ENCODE measurements around the gene PHAX.
"Not testable (repeated sequence)": the region's sequence is repeated elsewhere in the genome, so short reads cannot be mapped to it uniquely, and the experiment has no call there.

The PHAX gene

DNA sequence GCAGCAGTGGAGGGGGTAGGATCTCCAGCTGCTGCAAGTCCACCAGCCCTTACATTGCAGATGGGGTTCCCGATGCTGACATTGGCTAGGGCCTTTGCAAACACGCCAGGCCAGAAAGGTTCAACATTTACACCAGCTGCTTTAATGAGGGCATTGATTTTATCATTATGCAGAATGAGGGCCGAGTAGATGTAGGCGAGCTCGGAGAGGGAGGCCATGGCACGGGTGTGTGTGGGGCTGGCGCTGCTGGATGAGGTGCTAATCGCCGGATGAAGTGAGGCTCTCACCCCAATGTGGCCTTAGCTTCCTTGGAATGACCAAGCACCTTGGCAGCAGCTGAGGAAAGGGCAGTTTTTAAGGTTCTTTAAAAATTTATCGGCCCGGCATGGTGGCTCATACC lies 27.4 kb downstream of the PHAX start:
- Histone ChIP-seq H3K9me3 (ENCODE audit: control insufficient read depth, insufficient read depth, low read length) (no peaks in the 10 kb centered on the region), H3K9ac (ENCODE audit: low read depth, low read length) (no peak overlapping the region), H3K36me3 (ENCODE audit: insufficient read depth, low read length) (peaks cover 8% of the 10 kb centered on the region), H3K4me1 (ENCODE audit: insufficient read depth, low read length) (no peaks in the 10 kb centered on the region)

DNA sequence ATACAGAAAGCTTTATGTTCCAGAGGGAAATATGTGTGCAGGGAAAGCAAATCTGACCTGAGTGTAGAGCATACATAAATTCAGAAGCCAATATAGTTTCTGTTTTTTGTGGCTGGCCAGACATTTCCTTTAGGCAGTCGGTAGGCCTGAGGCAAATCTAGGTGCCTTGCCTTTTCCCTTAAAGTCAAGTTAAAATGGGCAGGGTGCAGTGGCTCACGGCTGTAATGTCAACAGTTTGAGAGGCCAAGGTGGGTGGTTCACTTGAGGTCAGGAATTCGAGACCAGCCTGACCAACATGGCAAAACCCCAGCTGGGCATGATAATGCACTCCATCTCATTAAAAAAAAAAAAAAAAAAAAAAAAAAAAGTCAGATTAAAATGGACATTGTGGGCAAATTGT lies 31.2 kb downstream of the PHAX start:
- H3K4me1 ChIP-seq (ENCODE audit: insufficient read depth, low read length): no peaks in the 10 kb centered on the region
- no peaks in the 10 kb centered on the region for H3K36me3 ChIP-seq (ENCODE audit: insufficient read depth, low read length)
- H3K9me3 ChIP-seq (ENCODE audit: control insufficient read depth, insufficient read depth, low read length): no peaks in the 10 kb centered on the region
- H3K9ac ChIP-seq (ENCODE audit: low read depth, low read length): no peak overlapping the region

DNA sequence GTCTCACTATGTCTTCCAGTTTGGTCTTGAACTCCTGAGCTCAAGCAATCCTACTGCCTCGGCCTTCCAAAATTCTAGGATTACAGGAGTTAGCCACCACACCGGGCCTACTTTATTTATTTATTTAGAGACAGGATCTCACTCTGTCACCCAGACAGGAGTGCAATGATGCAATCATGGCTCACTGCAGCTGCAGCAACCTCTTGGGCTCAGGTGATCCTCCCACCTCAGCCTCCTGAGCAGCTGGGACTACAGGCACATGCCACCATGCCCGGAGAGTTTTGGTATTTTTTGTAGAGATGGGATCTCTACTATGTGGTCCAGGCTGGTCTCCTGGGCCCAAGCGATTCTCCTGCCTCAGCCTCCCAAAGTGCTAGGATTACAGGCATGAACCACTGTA lies 32.8 kb downstream of the PHAX start:
- no peak overlapping the region for H3K9ac ChIP-seq (ENCODE audit: low read depth, low read length)
- no peaks in the 10 kb centered on the region for H3K36me3 ChIP-seq (ENCODE audit: insufficient read depth, low read length)
- no peaks in the 10 kb centered on the region for H3K9me3 ChIP-seq (ENCODE audit: control insufficient read depth, insufficient read depth, low read length)
- no peaks in the 10 kb centered on the region for H3K4me1 ChIP-seq (ENCODE audit: insufficient read depth, low read length)

DNA sequence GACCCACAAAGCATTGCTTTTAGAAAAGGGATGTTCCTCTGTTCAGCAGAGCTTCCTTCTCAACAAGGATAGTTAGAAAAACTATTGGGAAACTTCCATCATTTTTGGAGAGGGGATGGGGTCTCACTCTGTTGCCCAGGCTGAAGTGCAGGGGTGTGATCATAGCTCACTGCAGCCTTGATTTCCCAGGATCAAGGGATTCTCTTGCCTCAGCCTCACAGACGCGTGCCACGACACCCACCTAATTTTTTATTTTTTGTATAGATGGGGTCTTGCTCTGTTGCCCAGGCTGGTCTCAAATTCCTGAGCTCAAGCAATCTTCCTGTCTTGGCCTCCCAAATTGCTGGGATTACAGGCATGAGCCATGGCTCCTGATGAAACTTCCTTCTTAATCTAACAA lies 34.8 kb downstream of the PHAX start:
- no peak overlapping the region for H3K9ac ChIP-seq (ENCODE audit: low read depth, low read length)
- H3K36me3 ChIP-seq (ENCODE audit: insufficient read depth, low read length): no peaks in the 10 kb centered on the region
- no peaks in the 10 kb centered on the region for H3K9me3 ChIP-seq (ENCODE audit: control insufficient read depth, insufficient read depth, low read length)
- H3K4me1 ChIP-seq (ENCODE audit: insufficient read depth, low read length): no peaks in the 10 kb centered on the region

DNA sequence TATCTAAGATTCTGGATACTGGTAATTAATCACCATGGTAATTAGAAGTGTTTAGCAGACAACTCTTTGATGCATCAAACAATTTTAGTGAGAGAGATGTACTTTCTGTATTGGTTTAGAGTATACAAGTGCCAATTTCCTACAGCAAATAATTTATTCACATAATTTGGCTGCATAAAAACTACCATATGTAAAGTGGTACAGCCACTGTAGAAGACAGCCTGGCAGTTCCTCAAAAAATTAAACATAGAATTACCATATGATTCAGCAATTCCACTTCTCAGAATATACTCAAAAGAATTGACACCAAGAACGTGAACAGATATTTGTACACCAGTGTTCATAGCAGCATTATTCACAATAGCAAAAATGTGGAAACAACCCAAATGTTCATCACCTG lies 36.2 kb downstream of the PHAX start:
- Histone ChIP-seq H3K36me3 (ENCODE audit: insufficient read depth, low read length) (no peaks in the 10 kb centered on the region), H3K9ac (ENCODE audit: low read depth, low read length) (no peak overlapping the region), H3K9me3 (ENCODE audit: control insufficient read depth, insufficient read depth, low read length) (no peaks in the 10 kb centered on the region), H3K4me1 (ENCODE audit: insufficient read depth, low read length) (no peaks in the 10 kb centered on the region)

DNA sequence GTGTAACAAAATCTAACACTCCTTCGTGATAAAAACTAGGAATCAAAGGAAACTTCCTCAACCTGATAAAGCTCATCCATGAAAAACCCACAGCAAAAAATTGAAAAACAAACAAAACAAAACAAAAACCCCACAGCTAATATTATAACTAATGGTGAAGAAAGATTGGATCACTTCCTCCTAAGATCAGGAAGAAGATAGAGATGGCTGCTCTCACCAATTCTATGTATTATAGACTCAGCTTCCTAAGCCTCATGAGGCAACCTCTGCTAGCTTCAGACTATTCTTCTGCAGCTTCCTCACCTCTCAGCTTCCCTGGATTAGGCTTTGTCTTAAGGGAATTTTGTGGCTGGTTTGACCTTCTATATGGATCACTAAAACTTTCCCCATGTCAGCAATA lies 40.1 kb downstream of the PHAX start:
- H3K36me3 ChIP-seq (ENCODE audit: insufficient read depth, low read length): no peaks in the 10 kb centered on the region
- H3K4me1 ChIP-seq (ENCODE audit: insufficient read depth, low read length): no peaks in the 10 kb centered on the region
- H3K9me3 ChIP-seq (ENCODE audit: control insufficient read depth, insufficient read depth, low read length): peaks cover 9% of the 10 kb centered on the region; the same call in 1 of the 2 replicates
- no peak overlapping the region for H3K9ac ChIP-seq (ENCODE audit: low read depth, low read length)

DNA sequence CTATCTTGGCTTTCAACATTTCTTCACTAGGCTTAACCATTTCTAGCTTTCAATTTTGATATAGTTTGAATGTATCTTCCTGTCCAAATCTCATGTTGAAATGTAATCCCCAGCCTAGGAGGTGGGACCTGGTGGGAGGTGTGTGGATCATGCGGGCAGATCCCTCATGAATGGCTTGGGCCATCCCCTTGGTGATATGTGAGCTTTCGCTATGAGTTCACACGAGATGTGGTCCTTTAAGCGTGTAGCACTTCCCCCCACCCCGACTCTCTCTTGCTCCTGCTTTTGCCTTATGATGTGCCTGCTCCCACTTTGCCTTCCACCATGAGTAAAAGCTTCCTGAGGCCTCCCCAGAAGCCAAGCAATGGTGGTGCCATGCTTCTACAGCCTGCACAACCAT lies 40.6 kb downstream of the PHAX start:
- no peaks in the 10 kb centered on the region for H3K4me1 ChIP-seq (ENCODE audit: insufficient read depth, low read length)
- no peak overlapping the region for H3K9ac ChIP-seq (ENCODE audit: low read depth, low read length)
- H3K36me3 ChIP-seq (ENCODE audit: insufficient read depth, low read length): no peaks in the 10 kb centered on the region
- H3K9me3 ChIP-seq (ENCODE audit: control insufficient read depth, insufficient read depth, low read length): peaks cover 9% of the 10 kb centered on the region; the same call in 1 of the 2 replicates

DNA sequence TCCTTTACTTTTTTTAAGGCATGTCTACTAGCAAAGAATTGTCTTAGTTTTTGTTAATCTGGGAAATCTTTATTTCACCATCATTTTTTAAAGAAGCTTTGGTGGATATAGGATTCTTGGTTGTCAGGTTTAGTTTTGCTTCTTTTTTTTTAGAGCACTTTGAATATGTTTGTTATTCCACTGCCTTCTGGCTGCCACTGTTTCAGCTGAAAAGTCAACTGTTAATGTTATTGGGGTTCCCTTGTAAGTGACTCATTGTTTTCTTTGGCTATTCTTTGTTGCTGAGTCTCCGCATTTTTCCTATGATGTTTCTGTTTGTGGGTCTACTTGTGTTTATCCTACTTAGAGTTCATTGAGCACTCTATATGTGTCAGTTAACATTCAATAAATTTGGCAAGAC lies 44.4 kb downstream of the PHAX start:
- H3K4me1 ChIP-seq (ENCODE audit: insufficient read depth, low read length): no peaks in the 10 kb centered on the region
- H3K36me3 ChIP-seq (ENCODE audit: insufficient read depth, low read length): no peaks in the 10 kb centered on the region
- peaks cover 9% of the 10 kb centered on the region; the same call in 1 of the 2 replicates for H3K9me3 ChIP-seq (ENCODE audit: control insufficient read depth, insufficient read depth, low read length)
- H3K9ac ChIP-seq (ENCODE audit: low read depth, low read length): no peak overlapping the region

DNA sequence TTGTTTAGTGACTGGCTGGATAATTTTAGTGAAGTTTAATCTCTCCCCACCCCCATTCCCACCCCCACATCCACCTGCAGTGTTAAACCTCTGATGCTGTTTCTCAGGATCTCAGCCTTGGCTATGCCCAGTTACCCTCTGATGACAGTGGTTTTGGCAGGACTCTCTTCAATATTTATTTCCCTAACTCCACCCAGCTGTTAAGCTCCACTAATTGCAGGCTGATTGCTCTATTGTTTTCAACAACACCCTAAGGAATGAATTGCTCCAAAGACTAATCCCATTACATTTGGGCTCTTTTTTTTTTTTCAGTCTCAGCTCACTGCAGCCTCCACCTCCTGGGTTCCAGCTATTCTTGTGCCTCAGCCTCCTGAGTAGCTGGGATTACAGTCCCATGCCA lies 46.3 kb downstream of the PHAX start:
- Histone ChIP-seq H3K36me3 (ENCODE audit: insufficient read depth, low read length) (no peaks in the 10 kb centered on the region), H3K9me3 (ENCODE audit: control insufficient read depth, insufficient read depth, low read length) (peaks cover 9% of the 10 kb centered on the region; the same call in 1 of the 2 replicates), H3K9ac (ENCODE audit: low read depth, low read length) (no peak overlapping the region), H3K4me1 (ENCODE audit: insufficient read depth, low read length) (no peaks in the 10 kb centered on the region)

DNA sequence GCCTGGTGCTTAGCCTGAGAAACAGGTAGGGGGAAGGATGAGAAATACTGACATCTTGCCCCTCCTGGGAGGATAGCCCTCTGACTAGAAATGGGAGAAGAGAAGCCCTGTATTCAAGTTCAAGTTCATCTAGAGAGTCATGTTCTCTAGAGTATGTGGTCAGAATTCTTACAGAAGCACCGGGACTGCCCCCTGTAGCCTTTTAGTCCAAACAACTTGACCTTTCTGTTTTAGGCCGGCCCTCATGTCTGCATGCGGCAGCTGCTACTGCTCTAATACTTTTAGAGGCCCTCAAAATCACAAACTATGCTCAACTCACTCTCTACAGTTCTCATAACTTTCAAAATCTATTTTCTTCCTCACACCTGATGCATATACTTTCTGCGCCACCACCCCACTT lies 47.7 kb downstream of the PHAX start:
- Histone ChIP-seq H3K9ac (ENCODE audit: low read depth, low read length) (no peak overlapping the region), H3K9me3 (ENCODE audit: control insufficient read depth, insufficient read depth, low read length) (peaks cover 9% of the 10 kb centered on the region; the same call in 1 of the 2 replicates), H3K4me1 (ENCODE audit: insufficient read depth, low read length) (no peaks in the 10 kb centered on the region), H3K36me3 (ENCODE audit: insufficient read depth, low read length) (no peaks in the 10 kb centered on the region)

DNA sequence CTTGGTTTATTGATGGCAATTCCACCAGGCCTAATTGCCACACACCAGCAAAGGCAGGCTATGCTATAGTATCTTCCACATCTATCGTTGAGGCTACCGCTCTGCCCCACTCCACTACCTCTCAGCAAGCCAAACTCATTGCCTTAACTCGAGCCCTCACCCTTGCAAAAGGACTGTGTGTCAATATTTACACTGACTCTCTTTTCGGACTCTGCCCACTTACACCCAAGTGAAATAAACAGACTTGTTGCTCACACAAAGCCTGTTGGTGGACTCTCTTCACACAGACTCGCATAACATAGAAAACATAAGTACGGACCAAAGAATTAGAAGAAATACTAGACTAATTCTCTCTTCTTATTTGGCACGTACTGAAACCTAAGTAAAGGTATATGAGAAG lies 48.3 kb downstream of the PHAX start:
- not testable (repeated sequence) for H3K9ac ChIP-seq (ENCODE audit: low read depth, low read length); H3K4me1 ChIP-seq (ENCODE audit: insufficient read depth, low read length); H3K36me3 ChIP-seq (ENCODE audit: insufficient read depth, low read length); H3K9me3 ChIP-seq (ENCODE audit: control insufficient read depth, insufficient read depth, low read length)

DNA sequence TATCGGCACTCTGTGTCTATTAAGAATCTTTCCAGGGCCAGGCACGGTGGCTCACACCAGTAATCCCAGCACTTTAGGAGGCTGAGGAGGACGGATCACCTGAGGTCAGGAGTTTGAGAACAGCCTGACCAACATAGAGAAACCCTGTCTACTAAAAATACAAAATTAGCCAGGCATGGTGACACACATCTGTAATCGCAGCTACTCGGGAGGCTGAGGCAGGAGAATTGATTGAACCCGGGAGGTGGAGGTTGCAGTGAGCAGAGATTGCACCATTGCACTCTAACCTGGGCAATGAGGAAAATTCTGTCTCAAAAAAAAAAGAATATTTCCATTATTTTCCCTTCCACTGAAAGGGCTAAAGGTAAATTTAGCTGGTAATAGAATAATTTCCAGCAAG lies 49.0 kb downstream of the PHAX start:
- not testable (repeated sequence) for H3K9me3 ChIP-seq (ENCODE audit: control insufficient read depth, insufficient read depth, low read length); H3K4me1 ChIP-seq (ENCODE audit: insufficient read depth, low read length); H3K9ac ChIP-seq (ENCODE audit: low read depth, low read length); H3K36me3 ChIP-seq (ENCODE audit: insufficient read depth, low read length)

DNA sequence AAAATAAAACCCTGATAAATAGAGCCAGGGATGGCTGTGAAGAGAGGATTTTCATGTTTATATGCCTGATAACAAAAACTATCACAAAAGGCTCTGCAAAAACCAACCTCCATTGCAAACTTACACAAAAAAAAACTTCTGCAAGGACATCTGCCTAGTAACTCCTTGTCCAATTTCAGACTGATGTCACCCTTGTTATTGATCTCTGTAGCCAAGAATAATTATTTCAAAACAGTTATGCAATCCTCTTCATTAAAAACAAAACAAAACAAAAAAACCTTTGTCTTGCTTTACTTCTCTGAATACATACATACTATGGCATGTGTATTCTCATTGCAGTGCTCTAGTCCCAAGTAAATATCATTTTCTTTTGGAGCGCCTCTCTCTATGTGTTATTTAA lies 49.7 kb downstream of the PHAX start:
- Histone ChIP-seq H3K9me3 (ENCODE audit: control insufficient read depth, insufficient read depth, low read length) (peaks cover 3% of the 10 kb centered on the region; the same call in 1 of the 2 replicates), H3K36me3 (ENCODE audit: insufficient read depth, low read length) (no peaks in the 10 kb centered on the region; the same call in 1 of the 2 replicates), H3K9ac (ENCODE audit: low read depth, low read length) (no peak overlapping the region), H3K4me1 (ENCODE audit: insufficient read depth, low read length) (no peaks in the 10 kb centered on the region)

DNA sequence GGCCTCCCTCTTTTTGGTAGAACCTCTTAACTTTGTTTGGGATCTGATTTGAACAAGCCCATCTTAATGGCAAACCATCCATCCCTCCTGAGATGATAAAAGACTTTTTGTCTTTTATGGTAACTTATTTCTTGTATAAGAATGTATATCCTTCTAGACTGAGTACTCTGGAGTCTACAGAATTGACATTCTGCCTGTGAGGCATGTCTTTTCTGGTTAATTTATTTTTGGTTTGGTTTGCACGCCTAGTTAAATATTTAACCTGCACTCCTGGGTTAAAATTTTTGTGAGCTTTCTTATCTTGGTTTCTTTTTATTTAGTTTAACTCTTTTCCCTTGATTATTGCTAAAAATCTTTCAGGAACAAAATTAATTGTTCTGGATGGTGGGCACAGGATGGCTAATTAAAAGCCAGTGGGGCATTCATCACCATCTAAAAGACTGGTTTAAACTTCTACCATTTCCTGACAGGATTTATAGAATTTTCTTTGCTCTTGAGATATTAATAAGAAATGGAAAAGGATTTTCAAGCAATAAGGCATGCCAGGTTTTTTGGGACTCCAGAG lies 50.3 kb downstream of the PHAX start:
- H3K9me3 ChIP-seq (ENCODE audit: control insufficient read depth, insufficient read depth, low read length): no peaks in the 10 kb centered on the region; the same call in 1 of the 2 replicates
- no peaks in the 10 kb centered on the region; the same call in 1 of the 2 replicates for H3K36me3 ChIP-seq (ENCODE audit: insufficient read depth, low read length)
- no peaks in the 10 kb centered on the region for H3K4me1 ChIP-seq (ENCODE audit: insufficient read depth, low read length)
- H3K9ac ChIP-seq (ENCODE audit: low read depth, low read length): no peak overlapping the region

DNA sequence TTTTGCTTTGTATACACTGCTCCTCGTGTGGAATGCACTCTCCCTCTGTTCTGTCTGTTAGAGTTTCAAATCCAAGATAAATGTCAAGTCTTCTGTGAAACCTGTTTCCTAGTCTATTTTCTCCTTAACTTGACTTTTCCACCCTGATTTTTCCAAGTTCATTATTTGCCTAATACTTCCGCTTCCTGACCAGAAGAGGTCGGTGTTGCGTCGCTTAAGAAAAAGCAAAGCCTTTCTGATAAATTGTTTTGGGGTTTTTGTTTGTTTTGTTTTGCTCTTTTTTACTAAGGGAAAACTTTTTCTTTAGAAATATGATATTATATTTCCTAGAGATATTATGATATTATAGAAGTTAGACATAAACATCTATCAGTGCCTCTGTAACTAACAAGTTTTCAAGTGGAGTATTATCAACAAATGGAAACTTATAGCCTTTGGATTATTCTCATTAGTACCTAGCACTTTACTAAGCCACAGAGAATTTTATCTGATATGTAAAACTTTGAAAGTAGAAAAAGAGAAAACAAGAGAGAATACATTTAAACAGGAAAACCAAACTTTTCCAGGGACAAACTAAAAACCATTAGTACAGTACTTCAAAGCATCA lies 55.8 kb downstream of the PHAX start:
- Histone ChIP-seq H3K4me1 (ENCODE audit: insufficient read depth, low read length) (no peaks in the 10 kb centered on the region), H3K9me3 (ENCODE audit: control insufficient read depth, insufficient read depth, low read length) (no peaks in the 10 kb centered on the region), H3K36me3 (ENCODE audit: insufficient read depth, low read length) (no peaks in the 10 kb centered on the region; the same call in 1 of the 2 replicates), H3K9ac (ENCODE audit: low read depth, low read length) (no peak overlapping the region)
